ENCODE data around the gene NKAIN4.

GRCh38 chr20:63216849-63217471, 37.3 kb downstream of the NKAIN4 start:
- TF ChIP-seq CTCF (IDR thresholded peaks at IDR 0.05) = no peak
- TF ChIP-seq POLR2A (IDR thresholded peaks at IDR 0.05) = no peak
- TF ChIP-seq POLR2AphosphoS5 (IDR thresholded peaks at IDR 0.05) = no peak
- TF ChIP-seq EP300 (IDR thresholded peaks at IDR 0.05; ENCODE audit: low read depth) = no peak

All from transverse colon (tissue), 4 donors.